Measurements from ENCODE around the gene MISP. TPM values are rescaled to one million over a fixed set of nuclear protein-coding genes. Genes with fewer than 3 reads are reported as not detected.

MISP gene
- total and polyA plus RNA-seq, 9 of the 15 experiments (the other 6 are each of a cell fraction or from before 2014, with no cell fraction given) = 0.04 to 0.29 (median 0.05) TPM; not detected in 5

GRCh38 chr19:791007-791566 lies 40.2 kb downstream of the MISP start (continued):
- peak; percentile 23 for TF ChIP-seq HNRNPLL (IDR thresholded peaks at IDR 0.05; ENCODE audit: low read depth, low read length, poor library complexity, severe bottlenecking)

GRCh38 chr19:791567-792305 lies 40.8 kb downstream of the MISP start:
- BruUV-seq (replicated peaks) = no TSS peak
- POLR2A ChIA-PET = interaction anchor here (0.5 to 1.4 kb wide), 3 partner anchors 62 to 461 kb away, joined by 3 to 5 read pairs (median 4); no protein-coding TSS in a partner anchor
- Histone ChIP-seq H3K4me1 (replicated peaks in 1 of 2; ENCODE audit: control insufficient read depth in 2 of 2, insufficient read depth in 2 of 2, low read length in 2 of 2) (peaks cover 43 to 88% of the 10 kb centered on the region in 2 experiments), H3K27me3 (ENCODE audit: control insufficient read depth in 2 of 2, insufficient read depth in 2 of 2, low read length in 2 of 2) (no peaks in the 10 kb centered on the region), H2AFZ (ENCODE audit: low read depth, low read length) (peak overlapping the region; percentile 79), H3K27ac (ENCODE audit: extremely low read depth, low read depth, low read length) (peak overlapping the region; percentile 99), H3K9me3 (replicated peaks; ENCODE audit: control insufficient read depth, insufficient read depth, low read depth, low read length) (peaks cover 3% of the 10 kb centered on the region; the same call in 1 of the 2 replicates), H3K79me2 (ENCODE audit: control insufficient read depth, insufficient read depth, low read length) (peaks cover 18% of the 10 kb centered on the region; the same call in 2 of the 3 replicates), H3K36me3 (ENCODE audit: control insufficient read depth, insufficient read depth, low read length) (no peaks in the 10 kb centered on the region), H3K9ac (ENCODE audit: insufficient read depth in 1 of 2, low read depth in 2 of 2, low read length in 2 of 2) (peak overlapping the region; percentile 76 to 95), H4K20me1 (replicated peaks; ENCODE audit: control insufficient read depth, insufficient read depth, low read length) (no peaks in the 10 kb centered on the region), H3K4me3 (peak overlapping the region; percentile 35), H3K4me2 (ENCODE audit: insufficient read depth, low read length) (peak overlapping the region; percentile 79), H3K9me1 (ENCODE audit: control insufficient read depth, insufficient read depth, low read length) (no peaks in the 10 kb centered on the region)
- in situ Hi-C loops (cut with MboI) = no loop called here
- WGBS (ENCODE audit: insufficient coverage, low coverage, missing lambda C conversion rate) = 4% methylated on average over 4 of the region's 8 CpGs
- intact Hi-C loops (cut with micrococcal nuclease) = no loop called here
- FAIRE-seq (peak; percentile 93), ATAC-seq (peak; percentile 79), DNase-seq (ENCODE audit: extremely low read depth in 1 of 4, low spot score in 3 of 4) (peak; percentile 83 to 96 (median 90))
- CTCF ChIA-PET (ENCODE audit: low intra/inter-chr PET ratio) = no interaction called here
- TF ChIP-seq KLF10 (CRISPR knock-in tag; IDR thresholded peaks at IDR 0.05) (no peak), FOXP4 (CRISPR knock-in tag; IDR thresholded peaks at IDR 0.05; ENCODE audit: borderline replicate concordance) (no peak), RAD51 (IDR thresholded peaks at IDR 0.05; ENCODE audit: borderline replicate concordance, low read depth) (no peak), PCBP2 (IDR thresholded peaks at IDR 0.05; ENCODE audit: low read depth, low read length, poor library complexity, severe bottlenecking) (no peak)
- TF ChIP-seq, protein P1, sequence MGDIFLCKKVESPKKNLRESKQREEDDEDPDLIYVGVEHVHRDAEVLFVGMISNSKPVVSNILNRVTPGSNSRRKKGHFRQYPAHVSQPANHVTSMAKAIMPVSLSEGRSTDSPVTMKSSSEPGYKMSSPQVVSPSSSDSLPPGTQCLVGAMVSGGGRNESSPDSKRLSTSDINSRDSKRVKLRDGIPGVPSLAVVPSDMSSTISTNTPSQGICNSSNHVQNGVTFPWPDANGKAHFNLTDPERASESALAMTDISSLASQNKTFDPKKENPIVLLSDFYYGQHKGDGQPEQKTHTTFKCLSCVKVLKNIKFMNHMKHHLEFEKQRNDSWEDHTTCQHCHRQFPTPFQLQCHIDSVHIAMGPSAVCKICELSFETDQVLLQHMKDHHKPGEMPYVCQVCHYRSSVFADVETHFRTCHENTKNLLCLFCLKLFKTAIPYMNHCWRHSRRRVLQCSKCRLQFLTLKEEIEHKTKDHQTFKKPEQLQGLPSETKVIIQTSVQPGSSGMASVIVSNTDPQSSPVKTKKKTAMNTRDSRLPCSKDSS (IDR thresholded peaks at IDR 0.05; ENCODE audit: low read depth, partially characterized antibody) = no peak
- TF ChIP-seq, protein P2, sequence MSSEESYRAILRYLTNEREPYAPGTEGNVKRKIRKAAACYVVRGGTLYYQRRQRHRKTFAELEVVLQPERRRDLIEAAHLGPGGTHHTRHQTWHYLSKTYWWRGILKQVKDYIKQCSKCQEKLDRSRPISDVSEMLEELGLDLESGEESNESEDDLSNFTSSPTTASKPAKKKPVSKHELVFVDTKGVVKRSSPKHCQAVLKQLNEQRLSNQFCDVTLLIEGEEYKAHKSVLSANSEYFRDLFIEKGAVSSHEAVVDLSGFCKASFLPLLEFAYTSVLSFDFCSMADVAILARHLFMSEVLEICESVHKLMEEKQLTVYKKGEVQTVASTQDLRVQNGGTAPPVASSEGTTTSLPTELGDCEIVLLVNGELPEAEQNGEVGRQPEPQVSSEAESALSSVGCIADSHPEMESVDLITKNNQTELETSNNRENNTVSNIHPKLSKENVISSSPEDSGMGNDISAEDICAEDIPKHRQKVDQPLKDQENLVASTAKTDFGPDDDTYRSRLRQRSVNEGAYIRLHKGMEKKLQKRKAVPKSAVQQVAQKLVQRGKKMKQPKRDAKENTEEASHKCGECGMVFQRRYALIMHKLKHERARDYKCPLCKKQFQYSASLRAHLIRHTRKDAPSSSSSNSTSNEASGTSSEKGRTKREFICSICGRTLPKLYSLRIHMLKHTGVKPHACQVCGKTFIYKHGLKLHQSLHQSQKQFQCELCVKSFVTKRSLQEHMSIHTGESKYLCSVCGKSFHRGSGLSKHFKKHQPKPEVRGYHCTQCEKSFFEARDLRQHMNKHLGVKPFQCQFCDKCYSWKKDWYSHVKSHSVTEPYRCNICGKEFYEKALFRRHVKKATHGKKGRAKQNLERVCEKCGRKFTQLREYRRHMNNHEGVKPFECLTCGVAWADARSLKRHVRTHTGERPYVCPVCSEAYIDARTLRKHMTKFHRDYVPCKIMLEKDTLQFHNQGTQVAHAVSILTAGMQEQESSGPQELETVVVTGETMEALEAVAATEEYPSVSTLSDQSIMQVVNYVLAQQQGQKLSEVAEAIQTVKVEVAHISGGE (CRISPR knock-in tag; IDR thresholded peaks at IDR 0.05) = peak in 1 of 3 experiments; percentile 59; a peak in 1 of 6 replicates
- TF ChIP-seq, protein P3, sequence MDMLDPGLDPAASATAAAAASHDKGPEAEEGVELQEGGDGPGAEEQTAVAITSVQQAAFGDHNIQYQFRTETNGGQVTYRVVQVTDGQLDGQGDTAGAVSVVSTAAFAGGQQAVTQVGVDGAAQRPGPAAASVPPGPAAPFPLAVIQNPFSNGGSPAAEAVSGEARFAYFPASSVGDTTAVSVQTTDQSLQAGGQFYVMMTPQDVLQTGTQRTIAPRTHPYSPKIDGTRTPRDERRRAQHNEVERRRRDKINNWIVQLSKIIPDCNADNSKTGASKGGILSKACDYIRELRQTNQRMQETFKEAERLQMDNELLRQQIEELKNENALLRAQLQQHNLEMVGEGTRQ (CRISPR knock-in tag; IDR thresholded peaks at IDR 0.05) = no peak
